Fibroblast of skin of scalp (primary cell): ENCODE data around the gene C3orf18.
A peak's percentile ranks its signal among the peaks of the same experiment; 100 is the strongest.

Experiments
- DNase-seq: peaks from one replicate; pipeline ENCODE4 v3.0.0-alpha.2; 2013

Gene C3orf18

DNA sequence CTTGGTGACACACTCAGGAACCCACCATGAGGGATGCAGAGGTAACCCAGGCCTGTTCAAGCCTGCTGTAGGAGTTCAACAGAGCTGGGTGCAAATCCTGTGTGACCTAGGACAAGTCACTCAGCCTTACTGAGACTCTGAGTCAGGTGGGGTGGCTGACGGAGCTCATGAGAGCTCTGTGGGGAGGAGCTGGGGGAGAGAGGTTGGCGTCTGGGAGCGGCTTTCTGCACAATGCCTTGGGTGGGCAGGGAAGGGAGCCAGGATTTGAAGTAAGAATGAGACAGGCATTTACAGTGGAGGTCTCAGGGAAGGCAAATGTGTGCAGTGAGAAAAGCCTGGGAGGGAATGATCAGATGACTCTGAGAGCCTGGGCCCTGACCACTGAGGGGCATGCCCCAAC is 18.3 kb downstream of the C3orf18 start:
- DNase-seq = no peak

DNA sequence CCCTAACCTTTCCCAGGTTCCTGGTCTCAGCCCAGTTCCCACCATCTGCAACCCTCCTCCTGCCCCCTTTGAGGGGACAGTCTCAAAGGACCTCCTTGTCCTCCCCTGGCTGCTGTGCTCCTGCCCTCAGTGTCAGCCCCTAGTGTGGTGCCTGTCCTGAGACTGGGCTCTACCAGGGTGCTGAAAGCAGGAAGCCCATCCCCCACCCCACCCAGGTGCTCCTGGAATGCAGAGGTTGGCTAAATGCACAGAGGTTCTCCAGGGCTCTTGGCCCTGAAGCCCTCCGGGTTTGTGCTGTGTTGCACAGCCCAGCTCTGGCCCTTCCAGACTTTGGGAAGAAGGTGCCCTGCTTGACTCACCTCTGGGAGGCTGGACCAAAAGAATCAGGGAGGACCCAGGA is 21.8 kb downstream of the C3orf18 start:
- no peak for DNase-seq

DNA sequence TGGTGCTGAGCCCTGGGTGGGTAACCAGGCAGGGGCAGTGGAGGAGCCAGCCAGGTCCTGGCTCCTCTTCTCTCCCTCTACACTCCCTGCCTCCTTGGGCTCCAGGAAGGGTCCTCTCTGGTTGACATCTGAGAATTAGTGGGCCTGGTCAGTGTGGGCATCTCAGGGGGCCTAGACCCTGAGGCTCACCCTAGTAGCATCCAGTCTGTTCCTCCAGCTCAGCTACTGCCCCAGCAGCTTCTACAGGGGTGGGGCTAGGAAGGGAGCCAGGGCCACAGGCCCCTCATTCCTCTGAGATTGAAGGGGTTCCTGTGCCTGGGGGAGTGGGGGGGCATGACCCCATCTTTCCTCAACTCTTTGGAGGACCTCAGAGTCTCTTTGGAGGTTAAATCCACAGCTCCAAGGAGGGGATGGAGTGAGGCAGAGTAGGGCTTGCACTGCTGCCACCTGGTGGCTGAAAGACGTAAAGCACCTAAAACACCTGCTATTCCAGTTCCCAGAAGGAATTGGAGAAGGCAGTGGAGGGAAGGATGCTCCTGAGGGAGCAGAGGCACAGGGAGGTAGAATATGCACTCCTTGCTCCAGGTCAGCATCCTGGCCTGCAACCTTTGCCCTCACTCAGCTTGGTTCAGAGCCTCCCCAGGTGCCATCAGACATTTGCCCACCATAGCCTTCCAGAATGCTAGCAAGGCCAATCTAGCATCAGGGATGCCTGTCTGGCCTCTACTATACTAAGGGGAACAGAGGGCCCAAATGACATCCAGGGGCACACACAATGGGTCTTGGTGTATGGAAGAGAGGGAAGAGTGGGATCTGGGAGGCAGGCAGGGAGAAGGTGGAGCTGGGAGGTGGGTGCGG is 25.1 kb downstream of the C3orf18 start:
- peak; percentile 52 for DNase-seq

DNA sequence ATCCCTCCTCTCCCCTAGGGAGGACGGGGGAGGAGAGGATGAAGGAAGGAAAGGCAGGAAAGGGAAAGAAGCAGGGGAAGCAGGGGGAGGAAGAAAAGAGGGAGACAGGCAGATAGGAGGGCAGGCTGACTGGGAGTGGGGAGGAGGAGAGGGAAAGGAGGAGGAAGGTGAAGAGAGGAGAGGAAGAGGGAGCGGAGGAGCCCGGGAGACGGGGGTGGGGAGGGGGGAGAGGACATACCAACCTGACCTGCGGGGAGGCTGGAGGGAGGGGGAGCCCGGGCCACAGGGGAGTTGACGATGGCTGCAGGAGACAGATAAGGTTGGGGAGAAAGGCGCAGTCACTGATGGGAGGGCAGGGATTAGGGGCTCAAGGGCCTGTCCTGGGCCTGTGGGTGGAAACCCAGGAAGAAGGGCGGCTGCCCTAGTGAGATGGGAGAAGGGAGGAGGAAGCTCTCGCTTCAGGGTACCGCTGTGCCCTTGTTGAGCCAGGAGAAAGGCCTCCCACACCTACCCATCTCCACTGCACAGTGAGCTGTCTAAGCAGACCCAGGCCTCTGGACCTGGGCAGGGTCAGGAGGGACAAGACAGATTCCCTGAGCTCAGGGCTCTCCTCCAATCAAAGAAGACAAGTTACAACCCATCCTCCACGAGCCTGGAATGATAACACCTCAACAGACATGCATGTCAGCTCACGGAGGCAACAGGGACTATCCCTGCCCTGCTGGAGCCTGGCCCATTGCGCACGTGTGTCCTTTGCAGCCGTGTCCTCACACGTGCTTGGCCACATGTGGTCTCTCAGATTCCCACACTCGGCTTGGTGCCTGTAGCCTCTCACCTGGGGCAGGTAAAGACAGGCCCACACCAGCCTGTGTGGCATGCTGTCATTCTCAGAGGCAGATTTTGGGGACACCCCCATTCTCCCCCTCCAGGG is 27.9 kb downstream of the C3orf18 start:
- DNase-seq = no peak

DNA sequence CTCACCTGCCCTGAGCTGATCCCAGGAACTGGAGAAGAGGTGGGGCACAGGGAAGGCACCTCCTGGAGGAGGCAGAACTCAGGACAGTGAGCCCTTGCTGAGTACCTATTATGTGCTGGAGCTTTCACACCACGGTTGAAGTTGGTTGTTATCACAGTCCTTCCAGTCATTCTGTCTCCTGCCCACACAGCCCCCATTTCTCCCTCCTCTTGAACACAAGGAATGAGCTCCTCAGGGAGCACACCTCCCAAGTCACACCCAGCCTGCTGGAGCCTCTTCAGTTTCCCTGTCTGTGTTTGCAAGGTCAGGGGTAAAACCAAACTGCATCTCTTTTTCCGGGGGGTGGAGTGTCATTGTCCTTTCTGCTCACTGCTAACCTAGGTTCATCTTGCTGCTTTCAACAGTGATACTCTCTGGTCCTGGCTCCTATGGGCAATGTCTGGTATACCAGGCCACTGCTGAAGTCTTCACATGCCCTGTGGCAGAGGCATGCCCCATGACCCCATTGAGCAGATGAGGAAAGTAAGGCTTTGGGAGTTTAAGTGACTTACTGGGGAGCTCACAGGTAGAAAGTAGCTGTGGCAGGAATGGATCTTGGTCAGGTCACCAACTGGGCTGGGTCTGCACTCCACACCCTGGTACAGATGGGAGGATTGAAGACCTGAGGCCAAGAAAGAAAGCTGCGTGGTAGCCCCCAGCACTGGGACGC is 30.0 kb downstream of the C3orf18 start:
- no peak for DNase-seq

DNA sequence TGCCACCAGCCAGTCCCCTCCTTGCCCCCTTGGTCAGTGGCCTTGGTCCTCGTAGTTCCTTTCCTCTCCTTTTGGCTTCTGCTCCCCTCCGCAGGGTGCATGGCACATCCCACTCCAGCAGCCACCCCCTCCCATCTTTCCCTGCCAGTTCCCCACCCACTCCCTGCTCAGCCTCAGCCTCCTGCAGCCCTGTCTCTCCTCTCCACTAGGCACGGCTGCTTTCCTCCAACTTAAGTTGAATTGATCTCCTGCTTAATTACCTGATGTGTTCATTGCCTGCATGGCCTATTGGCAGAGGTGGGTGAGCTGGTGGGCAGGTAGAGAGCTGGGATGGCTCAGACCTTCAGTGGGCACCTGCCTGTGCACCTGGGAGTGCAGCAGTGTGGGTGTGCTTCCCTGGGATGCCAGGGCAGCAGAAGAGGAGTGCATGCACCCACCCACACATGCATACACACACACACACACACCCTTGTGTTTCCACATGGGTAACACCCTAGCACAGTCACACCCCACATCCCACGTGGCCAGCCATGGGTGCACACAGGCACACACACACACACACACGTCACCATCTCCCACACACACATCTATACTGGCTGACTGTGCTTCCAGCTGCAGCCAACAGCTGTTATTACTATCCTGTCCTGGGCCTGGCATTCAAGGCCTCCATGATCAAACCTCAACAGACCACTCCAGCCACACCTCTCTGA is 30.9 kb downstream of the C3orf18 start:
- no peak for DNase-seq

DNA sequence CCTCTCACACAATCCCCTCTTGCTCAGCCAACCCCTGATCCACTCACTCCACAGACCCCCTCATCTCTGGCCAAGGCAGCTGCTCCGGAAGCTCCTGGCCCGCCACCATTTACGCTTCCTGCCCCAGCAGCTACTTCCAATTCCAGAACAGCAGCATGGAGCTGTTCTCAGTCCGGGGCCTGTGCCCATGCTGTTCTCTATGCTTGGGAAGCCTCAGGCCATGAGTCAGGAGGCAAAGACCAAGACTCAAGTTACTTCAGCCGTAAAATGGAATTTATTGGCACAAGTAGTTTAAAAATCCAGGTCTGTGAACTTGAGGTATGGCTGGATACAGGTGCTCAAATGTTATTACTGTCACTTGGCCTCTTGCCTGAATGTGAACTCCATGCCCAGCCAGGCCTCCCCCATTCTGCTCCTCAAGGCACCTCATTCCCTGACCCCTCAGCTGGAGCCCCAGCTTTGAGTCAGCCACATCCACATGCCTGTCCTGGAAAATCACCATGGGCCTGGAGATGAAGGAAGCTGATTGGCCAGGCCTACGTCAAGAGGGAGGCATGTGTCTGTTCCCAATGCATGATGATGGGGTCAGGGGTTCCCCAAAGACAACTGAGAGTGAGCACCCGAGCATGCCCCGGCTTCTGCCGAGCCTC is 32.7 kb downstream of the C3orf18 start:
- no peak for DNase-seq

DNA sequence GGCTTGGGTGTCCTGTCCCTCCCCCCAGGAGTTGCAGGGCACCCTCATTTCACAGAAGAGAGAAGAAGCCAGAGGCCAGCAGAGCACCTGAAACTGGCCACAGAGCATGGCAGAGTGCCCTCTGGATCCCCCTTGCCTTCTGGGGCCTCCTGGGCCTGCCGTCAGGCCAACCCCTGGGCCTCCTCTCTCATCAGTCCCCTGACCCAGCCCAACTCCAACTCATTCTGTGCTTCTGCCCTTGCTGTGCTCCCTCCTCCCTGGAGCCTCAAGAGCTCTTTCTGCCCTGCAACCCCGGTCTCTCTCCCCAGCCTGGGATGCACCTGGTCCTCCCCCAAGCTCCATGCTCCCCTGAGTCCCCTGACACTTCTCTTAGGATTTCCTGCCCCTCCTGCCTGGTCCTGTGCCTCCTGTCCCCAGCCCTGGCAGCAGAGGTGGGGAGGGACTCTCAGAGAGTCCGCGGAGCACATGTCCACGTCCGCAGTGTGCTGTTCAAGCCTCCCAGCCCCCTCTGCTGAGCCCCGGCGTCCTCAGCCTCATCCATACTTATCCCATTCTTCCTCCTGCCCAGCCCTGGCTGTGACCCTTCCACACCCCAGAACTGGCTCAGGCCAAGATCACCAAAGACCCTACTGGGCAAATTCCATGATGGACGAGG is 33.6 kb downstream of the C3orf18 start:
- DNase-seq = no peak

DNA sequence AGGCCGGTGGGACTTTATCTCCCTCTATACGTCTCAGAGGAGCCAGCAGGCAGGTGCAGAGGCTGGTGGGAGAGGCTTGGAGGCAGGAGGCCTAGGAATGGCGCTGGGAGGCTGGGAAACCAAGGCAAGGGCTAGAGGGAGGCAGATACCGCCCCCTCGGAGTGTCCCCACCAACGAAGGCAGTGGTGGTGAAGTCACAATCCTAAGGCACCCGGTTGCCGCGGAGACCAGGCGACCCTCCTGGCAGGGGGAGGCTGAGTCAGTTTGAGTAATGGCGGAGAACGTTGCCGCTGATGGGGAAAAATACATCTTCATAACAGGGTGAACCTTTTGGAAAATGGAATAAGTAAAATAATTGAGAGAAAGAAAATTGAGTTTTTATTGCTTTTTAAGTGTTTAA is 34.2 kb downstream of the C3orf18 start:
- DNase-seq = no peak

DNA sequence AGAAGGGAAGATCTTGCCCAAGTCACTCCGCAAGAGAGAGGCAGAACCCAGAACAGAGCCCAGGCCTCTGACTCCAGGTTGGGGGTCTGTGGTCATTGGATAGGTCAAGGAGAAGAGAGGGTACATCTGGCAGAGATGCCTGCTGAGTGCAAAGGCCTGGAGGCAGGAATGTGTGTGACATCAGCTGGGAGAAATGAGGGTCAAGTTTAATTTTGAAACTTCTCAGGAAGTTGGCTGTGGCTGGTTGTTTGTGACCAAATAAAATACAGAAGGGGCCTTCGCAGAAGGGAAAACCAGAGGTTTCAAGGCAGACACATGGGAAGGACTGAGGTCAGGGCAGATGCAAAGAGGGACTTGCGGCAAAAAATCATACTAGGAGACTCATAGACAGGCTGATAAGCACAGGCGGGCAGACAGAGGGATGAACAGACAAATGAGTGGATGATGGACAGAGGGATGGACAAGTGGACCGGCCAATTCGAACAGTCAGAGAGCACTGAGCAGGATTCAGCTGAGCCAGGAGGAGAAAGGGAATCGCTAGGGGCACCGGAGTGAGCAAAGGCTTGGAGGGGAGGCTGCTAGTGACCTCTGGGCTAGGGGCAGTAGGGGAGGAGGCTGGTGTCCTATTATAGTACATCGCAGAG is 35.4 kb downstream of the C3orf18 start:
- no peak for DNase-seq

DNA sequence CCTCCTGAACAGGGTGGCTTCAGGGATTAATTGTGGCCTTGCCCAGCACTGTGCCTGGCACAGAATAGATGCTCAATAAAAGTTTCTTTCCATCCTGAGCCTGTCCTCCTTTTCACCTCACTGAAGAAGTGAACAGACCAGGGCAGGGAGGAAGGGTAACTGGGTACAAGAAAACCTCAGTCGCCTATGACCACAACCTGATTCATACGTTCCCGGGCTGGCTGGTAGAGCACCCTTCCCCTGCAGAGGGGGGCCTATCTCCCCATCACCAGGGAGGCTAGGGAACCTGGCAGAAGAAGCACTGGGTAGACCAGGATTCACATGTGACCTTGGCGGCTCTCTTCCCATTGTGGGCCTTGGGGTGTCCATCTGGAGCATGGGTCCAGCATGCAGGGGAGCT is 36.3 kb downstream of the C3orf18 start:
- no peak for DNase-seq

DNA sequence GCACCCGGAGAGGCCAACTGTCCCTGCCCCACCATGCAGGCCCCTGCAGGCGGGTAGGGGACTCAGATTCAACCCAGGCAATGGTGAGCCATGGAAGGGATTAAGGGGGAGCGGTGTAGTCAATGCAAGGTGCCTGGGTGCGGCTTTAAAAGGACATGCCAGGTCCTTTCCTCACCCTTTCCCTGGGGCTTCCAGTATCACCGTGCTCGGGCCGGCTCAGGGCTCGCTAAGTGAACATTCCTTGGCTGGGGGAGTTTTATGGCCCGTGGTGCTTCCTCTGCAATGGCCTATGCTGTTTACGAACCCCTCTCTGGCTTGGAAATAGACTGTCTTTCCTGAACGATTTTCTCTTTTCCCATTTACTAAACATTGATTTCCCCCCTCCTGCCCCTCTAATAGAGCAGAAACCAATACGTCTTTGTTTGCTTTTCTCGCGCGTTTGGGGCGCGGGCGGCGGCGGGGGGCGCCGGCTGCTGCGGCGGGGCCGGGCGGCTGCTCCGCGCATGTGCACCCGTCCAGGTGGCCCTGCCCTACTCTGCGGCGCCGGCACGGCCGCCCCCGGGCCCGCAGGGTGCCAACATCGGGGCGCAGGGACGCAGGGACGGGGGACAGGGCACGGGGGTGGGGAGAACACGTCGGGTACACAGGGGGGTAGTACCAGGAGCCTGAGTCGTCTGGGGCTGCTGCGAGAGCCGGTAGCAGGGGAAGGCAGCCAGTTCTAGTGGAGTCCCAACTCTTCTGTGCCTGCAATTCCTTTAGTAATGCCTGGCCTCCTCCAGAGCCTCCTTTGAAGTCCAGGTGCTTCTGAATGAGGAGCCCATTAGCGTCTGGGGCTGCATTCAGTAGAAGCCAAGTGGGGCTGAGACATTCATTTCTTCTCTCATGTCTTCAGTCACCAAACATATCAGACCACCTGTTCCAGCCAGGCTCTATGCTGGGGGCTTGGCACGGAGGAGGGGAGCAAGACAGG is 37.3 kb downstream of the C3orf18 start:
- DNase-seq = no peak

DNA sequence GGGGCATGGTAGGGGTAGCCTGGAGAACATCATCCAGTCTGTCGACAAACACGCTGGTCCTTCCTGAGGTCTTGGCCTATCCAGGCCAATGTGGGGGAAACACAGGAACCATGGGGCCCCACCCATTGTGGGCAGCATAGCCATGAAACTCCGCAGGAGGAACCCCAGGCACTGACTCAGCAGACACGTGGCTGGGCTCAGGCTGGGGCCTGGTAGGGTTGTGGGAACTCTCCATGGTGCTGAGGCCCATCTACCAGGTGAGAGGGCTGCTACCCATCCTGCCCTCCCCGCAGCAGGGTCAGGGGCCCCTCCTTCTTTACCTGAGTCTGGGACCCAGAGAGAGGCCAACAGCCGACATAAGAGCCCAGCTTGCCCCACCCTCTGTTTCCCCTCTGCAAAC is 41.6 kb downstream of the C3orf18 start:
- peak; percentile 46 for DNase-seq

DNA sequence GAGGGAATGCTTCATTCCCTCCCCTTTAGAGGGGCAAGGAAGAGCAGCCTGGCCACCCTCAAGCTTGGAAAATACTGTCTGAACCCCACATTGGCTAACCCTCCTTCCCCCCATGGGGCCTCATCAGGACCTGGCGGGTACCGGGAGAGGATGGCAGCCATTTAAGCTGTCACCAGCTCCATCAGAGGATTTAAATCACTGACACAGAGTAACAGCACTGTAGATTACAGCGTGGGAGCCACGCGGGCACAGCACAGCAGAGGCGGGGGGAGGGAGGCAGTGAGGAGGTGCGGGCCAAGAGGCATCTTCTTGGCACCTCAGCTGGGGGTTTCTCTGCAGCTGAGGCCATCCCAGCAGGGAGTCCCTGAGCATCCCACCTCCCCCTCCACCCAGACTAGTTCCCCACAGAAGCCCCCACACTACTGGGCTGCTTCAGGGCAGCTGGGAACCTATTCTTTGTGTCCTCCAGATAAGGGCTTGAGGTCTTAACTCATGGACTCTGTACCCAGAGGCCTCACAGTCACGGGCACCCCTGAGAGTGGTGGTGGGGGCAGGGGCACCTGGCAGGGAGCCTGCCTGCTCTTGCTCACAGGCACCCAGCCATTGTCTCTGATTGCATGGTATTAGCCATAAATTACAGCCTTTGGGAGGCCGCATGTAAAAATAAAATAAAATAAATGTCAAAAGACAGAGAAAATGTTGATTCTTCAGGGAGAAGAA is 42.2 kb downstream of the C3orf18 start:
- DNase-seq = no peak

DNA sequence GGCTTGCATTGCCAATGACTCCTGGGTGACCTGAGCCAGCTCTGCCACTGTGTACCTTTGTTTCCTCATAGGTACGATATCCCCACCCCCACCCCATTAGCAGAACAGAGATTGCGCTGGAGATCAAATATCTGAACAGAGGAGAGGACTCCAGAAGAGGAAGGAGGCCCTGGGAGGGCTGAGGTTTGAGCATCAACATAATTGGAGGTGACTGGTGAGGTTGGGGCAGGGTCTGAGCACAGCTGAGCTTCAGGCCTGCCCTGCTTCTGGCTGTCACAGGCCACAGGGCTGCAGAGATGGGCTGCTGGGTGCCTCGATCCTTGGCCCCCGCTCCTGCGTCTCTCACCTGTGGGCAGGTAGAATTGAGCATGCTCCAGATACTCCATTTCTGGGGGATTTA is 42.8 kb downstream of the C3orf18 start:
- DNase-seq = no peak

DNA sequence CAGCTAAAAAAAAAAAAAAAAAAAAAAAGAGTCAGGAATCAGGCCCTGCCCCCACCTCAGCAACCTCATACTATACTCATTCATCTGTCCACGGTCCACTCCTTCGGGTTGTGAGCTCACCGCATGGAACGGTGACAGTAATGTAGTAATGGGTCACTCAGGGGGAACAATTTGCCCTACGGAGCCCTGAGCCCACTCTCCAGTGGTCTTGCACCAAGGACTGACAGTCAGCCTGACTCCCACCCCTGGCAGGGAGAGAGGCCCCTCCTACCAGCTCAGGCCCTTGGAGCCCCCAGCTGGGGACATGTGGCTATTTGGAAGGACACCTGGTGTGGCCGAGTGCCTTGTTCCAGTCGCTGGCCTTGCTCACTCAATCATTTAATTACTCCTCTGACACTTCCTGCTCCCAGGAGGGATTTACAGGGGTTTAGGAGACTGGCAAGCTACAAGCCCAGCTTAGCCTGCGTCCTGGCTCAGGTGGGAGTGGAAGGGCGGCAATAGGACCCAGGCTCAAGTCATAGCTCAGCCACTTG is 44.2 kb downstream of the C3orf18 start:
- DNase-seq = no peak

DNA sequence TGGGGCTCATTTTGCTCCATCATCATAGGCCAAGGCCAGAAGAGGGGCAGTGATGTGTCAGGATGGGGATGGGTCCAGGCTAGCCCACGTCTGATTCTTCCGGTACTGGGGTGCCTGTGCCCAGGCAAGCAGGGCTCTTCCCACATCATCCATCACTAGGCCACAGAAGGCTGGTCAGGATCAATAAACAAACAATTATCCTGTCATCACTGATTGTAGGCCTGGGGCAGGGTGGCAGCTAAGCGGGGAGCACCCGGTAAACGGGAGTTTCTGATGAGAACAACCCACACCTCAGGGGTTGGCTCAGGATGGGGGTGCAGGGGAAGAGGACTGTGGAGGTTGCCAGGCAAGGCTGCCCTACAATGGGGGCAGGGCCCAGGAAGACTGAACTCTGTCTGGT is 46.0 kb downstream of the C3orf18 start:
- no peak for DNase-seq

DNA sequence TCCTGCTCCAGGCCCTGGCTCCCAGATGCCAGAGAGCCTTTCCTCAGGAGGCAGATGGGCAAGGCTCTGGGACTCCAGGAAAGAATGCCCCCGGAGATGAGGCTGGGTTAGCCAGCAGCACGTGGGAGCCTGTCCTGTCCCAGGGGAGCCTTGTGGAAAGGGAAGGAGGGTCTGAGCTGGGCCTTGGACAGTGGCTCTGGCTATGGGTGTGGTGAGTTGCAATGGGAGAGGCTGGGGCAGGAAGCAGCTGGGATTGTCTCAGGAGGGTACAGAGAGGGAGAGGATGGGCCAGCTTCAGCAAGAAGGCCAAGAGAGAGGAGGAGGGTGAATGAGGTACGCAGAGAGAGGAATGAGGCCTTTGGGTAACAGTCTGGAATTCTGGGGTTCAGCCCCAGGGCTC is 46.7 kb downstream of the C3orf18 start:
- DNase-seq = no peak
